ENCODE data around the gene PLCL2.

PLCL2 gene

DNA sequence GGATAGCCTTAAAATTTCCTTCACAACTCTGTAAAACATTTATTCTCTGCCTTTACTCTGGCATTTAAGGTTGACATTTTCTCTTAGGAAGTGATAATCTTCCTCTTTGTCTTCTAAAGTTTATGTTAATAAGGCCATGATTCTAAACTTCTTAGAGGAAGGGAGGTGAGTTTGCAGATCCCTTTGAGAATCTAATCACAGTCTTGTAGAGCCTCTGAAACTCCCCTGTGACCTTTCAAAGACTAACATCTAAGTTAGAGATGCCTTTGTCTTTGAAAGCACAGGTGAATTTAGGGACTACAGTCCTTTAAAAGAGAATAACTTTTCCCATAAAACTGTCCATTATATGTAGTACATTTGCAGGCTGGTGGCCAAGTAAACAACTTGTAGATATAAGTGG lies 115.1 kb downstream of the PLCL2 start:
- H3K36me3 ChIP-seq (ENCODE audit: low read length), result no peaks in the 10 kb centered on the region
- no peaks in the 10 kb centered on the region for H3K79me2 ChIP-seq (ENCODE audit: insufficient read depth, low read length)
- H3K27ac ChIP-seq (ENCODE audit: low read depth, low read length), result no peak overlapping the region
- H3K9me3 ChIP-seq (ENCODE audit: insufficient read depth, low read length), result peaks cover 5% of the 10 kb centered on the region; the same call in 1 of the 2 replicates
- H3F3A ChIP-seq (ENCODE audit: insufficient read depth), result no peaks in the 10 kb centered on the region
- no peak overlapping the region for H3K9ac ChIP-seq (ENCODE audit: low read length)
- no peak overlapping the region for H3K4me2 ChIP-seq (ENCODE audit: low read depth, low read length, poor library complexity, severe bottlenecking)
- H2AFZ ChIP-seq (ENCODE audit: low read depth, low read length, severe bottlenecking), result no peak overlapping the region
- TF ChIP-seq, protein P1, sequence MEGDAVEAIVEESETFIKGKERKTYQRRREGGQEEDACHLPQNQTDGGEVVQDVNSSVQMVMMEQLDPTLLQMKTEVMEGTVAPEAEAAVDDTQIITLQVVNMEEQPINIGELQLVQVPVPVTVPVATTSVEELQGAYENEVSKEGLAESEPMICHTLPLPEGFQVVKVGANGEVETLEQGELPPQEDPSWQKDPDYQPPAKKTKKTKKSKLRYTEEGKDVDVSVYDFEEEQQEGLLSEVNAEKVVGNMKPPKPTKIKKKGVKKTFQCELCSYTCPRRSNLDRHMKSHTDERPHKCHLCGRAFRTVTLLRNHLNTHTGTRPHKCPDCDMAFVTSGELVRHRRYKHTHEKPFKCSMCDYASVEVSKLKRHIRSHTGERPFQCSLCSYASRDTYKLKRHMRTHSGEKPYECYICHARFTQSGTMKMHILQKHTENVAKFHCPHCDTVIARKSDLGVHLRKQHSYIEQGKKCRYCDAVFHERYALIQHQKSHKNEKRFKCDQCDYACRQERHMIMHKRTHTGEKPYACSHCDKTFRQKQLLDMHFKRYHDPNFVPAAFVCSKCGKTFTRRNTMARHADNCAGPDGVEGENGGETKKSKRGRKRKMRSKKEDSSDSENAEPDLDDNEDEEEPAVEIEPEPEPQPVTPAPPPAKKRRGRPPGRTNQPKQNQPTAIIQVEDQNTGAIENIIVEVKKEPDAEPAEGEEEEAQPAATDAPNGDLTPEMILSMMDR (IDR thresholded peaks at IDR 0.05; ENCODE audit: insufficient read depth, low read length, poor library complexity, severe bottlenecking), result no peak
- no peak for TF ChIP-seq EZH2phosphoT487 (conservative IDR thresholded peaks at IDR 0.05; ENCODE audit: low read length)
- no peaks in the 10 kb centered on the region for H3K9me2 ChIP-seq (replicated peaks; ENCODE audit: insufficient read depth, low read length)
- no peak overlapping the region for H3K4me3 ChIP-seq (ENCODE audit: insufficient read depth, low read length, poor library complexity, severe bottlenecking)
- H3K27me3 ChIP-seq (ENCODE audit: low read length), result no peaks in the 10 kb centered on the region
- peaks cover 9% of the 10 kb centered on the region; the same call in 1 of the 2 replicates for H4K20me1 ChIP-seq (ENCODE audit: low read depth, low read length)

DNA sequence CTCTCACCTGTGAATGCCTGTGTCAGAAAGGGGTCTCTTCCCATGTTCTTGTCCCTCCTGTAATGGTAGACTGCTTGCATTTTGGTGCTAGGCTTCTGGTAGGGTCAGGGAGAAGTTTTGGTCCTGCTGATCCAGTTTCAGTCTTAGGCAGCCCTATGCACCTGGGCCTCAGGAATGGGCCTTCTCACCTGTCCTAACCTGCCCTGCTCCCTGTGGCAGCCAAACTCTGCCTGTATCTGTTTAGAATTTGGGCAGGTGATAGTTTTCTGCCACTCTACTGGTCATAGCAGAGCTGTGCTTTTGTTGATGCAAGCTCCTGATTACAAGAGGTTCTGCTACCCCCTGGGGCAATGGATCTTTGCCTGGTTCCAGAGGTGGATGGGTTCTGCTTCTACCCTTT lies 118.7 kb downstream of the PLCL2 start:
- Histone ChIP-seq H3K27ac (ENCODE audit: low read depth, low read length) (no peak overlapping the region), H3K9me3 (ENCODE audit: insufficient read depth, low read length) (peaks cover 5% of the 10 kb centered on the region; the same call in 1 of the 2 replicates), H3K36me3 (ENCODE audit: low read length) (no peaks in the 10 kb centered on the region), H3K79me2 (ENCODE audit: insufficient read depth, low read length) (no peaks in the 10 kb centered on the region), H2AFZ (ENCODE audit: low read depth, low read length, severe bottlenecking) (no peak overlapping the region), H3K4me3 (ENCODE audit: insufficient read depth, low read length, poor library complexity, severe bottlenecking) (no peak overlapping the region), H3K27me3 (ENCODE audit: low read length) (no peaks in the 10 kb centered on the region), H3K9ac (ENCODE audit: low read length) (no peak overlapping the region), H3K4me2 (ENCODE audit: low read depth, low read length, poor library complexity, severe bottlenecking) (no peak overlapping the region), H4K20me1 (ENCODE audit: low read depth, low read length) (0 out of 2 replicates have a peak, but pooled peaks cover 13% of the 10 kb centered on the region), H3F3A (ENCODE audit: insufficient read depth) (no peaks in the 10 kb centered on the region), H3K9me2 (replicated peaks; ENCODE audit: insufficient read depth, low read length) (no peaks in the 10 kb centered on the region)
- no peak for TF ChIP-seq EZH2phosphoT487 (conservative IDR thresholded peaks at IDR 0.05; ENCODE audit: low read length)
- TF ChIP-seq, protein P1 (IDR thresholded peaks at IDR 0.05; ENCODE audit: insufficient read depth, low read length, poor library complexity, severe bottlenecking), result no peak

DNA sequence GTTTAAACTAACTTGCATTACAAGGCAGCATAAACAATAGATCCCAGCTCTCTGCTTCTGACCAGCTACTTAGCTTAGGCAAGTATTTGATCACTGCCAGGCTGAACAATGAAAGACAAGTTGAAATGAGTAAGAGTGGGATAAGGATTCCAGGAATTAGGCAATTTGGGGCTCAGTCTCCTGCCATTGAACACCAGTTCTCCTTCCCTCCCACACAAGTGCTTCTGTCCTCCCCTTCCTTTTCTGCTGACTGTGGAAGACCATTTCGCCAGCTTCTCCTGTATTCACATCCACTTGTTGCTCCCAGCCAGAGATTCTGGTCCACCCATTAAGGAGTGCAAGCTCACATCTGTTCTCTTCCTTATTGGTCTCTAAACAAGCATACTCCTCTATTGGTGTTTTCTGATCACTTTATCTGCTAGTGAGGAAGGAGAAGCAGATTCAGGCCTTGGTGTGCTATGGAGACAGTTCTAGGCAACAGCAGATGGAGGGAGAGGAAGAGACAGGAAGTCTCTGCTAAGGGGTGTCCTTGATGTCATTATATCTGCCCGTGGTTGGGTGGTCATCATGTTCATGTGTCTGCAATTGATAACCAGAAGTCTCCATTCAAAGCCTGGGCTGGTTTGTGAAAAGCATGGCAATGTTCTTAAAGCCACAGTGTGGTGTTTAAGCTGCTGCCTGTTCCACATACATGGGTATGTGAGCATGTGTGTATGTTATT lies 121.5 kb downstream of the PLCL2 start:
- TF ChIP-seq EZH2phosphoT487 (conservative IDR thresholded peaks at IDR 0.05; ENCODE audit: low read length), result no peak
- TF ChIP-seq, protein P1 (IDR thresholded peaks at IDR 0.05; ENCODE audit: insufficient read depth, low read length, poor library complexity, severe bottlenecking), result no peak
- Histone ChIP-seq H3K4me3 (ENCODE audit: insufficient read depth, low read length, poor library complexity, severe bottlenecking) (no peak overlapping the region), H3F3A (ENCODE audit: insufficient read depth) (no peaks in the 10 kb centered on the region), H3K27ac (ENCODE audit: low read depth, low read length) (no peak overlapping the region), H3K9ac (ENCODE audit: low read length) (no peak overlapping the region), H3K27me3 (ENCODE audit: low read length) (no peaks in the 10 kb centered on the region), H3K9me2 (replicated peaks; ENCODE audit: insufficient read depth, low read length) (no peaks in the 10 kb centered on the region), H3K36me3 (ENCODE audit: low read length) (no peaks in the 10 kb centered on the region), H2AFZ (ENCODE audit: low read depth, low read length, severe bottlenecking) (no peak overlapping the region), H3K9me3 (ENCODE audit: insufficient read depth, low read length) (peaks cover 4% of the 10 kb centered on the region; the same call in 1 of the 2 replicates), H3K79me2 (ENCODE audit: insufficient read depth, low read length) (no peaks in the 10 kb centered on the region), H4K20me1 (ENCODE audit: low read depth, low read length) (0 out of 2 replicates have a peak, but pooled peaks cover 8% of the 10 kb centered on the region), H3K4me2 (ENCODE audit: low read depth, low read length, poor library complexity, severe bottlenecking) (no peak overlapping the region)

All from SU-DHL-6 (cell line).